Stimulated activated CD4-positive, alpha-beta T cell treated with anti-CD3 and anti-CD28 coated beads, Interleukin-4, amount 100 ng/mL, for 4 hours (primary cell): ENCODE data around the gene PTPRD.

Experiments
- DNase-seq, 2 experiments: peaks; one replicate each; pipeline ENCODE4 v3.0.0-alpha.2; 2020

PTPRD gene

GRCh38 chr9:8337834-8338766 lies 2274.7 kb downstream of the PTPRD start:
- no peak for DNase-seq

- DNase-seq, result no peak
These were observed 2279.9 kb downstream of the PTPRD start for GRCh38 chr9:8332871-8333270.

GRCh38 chr9:8332331-8332650 lies 2280.5 kb downstream of the PTPRD start:
- no peak for DNase-seq

GRCh38 chr9:8331507-8332330 lies 2281.1 kb downstream of the PTPRD start:
- no peak for DNase-seq

GRCh38 chr9:8329561-8330283 lies 2283.1 kb downstream of the PTPRD start:
- DNase-seq, result no peak

GRCh38 chr9:8315211-8315610 lies 2297.6 kb downstream of the PTPRD start:
- DNase-seq, result no peak

GRCh38 chr9:8309258-8309657 lies 2303.5 kb downstream of the PTPRD start:
- no peak for DNase-seq

GRCh38 chr9:8304720-8305119 lies 2308.1 kb downstream of the PTPRD start:
- no peak for DNase-seq

- no peak for DNase-seq
These were observed 2311.5 kb downstream of the PTPRD start for GRCh38 chr9:8301296-8301695.

GRCh38 chr9:8297047-8297446 lies 2315.8 kb downstream of the PTPRD start:
- no peak for DNase-seq

GRCh38 chr9:8292657-8293056 lies 2320.1 kb downstream of the PTPRD start:
- no peak for DNase-seq

- no peak for DNase-seq
These were observed 2323.1 kb downstream of the PTPRD start for GRCh38 chr9:8289681-8290080.

- no peak for DNase-seq
These were observed 2324.8 kb downstream of the PTPRD start for GRCh38 chr9:8287970-8288369.

GRCh38 chr9:8287501-8287900 lies 2325.3 kb downstream of the PTPRD start:
- DNase-seq, result no peak

GRCh38 chr9:8284884-8285283 lies 2327.9 kb downstream of the PTPRD start:
- no peak for DNase-seq

- no peak for DNase-seq
These were observed 2330.3 kb downstream of the PTPRD start for GRCh38 chr9:8282535-8282934.

- DNase-seq, result no peak
These were observed 2332.0 kb downstream of the PTPRD start for GRCh38 chr9:8280811-8281210.

GRCh38 chr9:8278048-8278447 lies 2334.8 kb downstream of the PTPRD start:
- no peak for DNase-seq

- no peak for DNase-seq
These were observed 2342.6 kb downstream of the PTPRD start for GRCh38 chr9:8270235-8270634.

- DNase-seq, result no peak
These were observed 2343.9 kb downstream of the PTPRD start for GRCh38 chr9:8268881-8269280.

- no peak for DNase-seq
These were observed 2344.5 kb downstream of the PTPRD start for GRCh38 chr9:8268216-8268878.

GRCh38 chr9:8267636-8268035 lies 2345.2 kb downstream of the PTPRD start:
- no peak for DNase-seq

GRCh38 chr9:8266861-8267260 lies 2345.9 kb downstream of the PTPRD start:
- DNase-seq, result no peak
